ENCODE measurements around the gene ZNF107.

- no peak for TF ChIP-seq CTCF (IDR thresholded peaks at IDR 0.05; ENCODE audit: borderline replicate concordance, extremely low read depth, low read length, poor library complexity, severe bottlenecking)
- TF ChIP-seq EZH2 (IDR thresholded peaks at IDR 0.05; ENCODE audit: borderline replicate concordance, low read depth, low read length, severe bottlenecking), result no peak
Observed at GRCh38 chr7:64758151-64758550, 92.2 kb downstream of the ZNF107 start.
